SJSA1 (cell line): ENCODE measurements around the gene IFT43. TPM values are rescaled to one million over a fixed set of nuclear protein-coding genes. Genes with fewer than 3 reads are reported as not detected.

Experiments
- DNase-seq, 2 experiments: peaks; one replicate each; pipeline ENCODE4 v3.0.0-alpha.2; 2015 to 2020; ENCODE audit warnings: low spot score in 2 of 2, low read depth in 1 of 2
- H3K27ac ChIP-seq: fragments of 250-450 bp; sonication (Bioruptor Pico); 2 replicates; pipeline ENCODE4 v1.5.1; 2020; ENCODE audit warnings: mild to moderate bottlenecking, moderate library complexity
- H3K27me3 ChIP-seq: fragments of 250-450 bp; sonication (Bioruptor Pico); replicated peaks from 2 replicates; pipeline ENCODE4 v1.5.1; 2020; ENCODE audit warnings: mild to moderate bottlenecking, moderate library complexity
- H3K36me3 ChIP-seq: fragments of 250-450 bp; sonication (Bioruptor Pico); 2 replicates; pipeline ENCODE4 v1.5.1; 2020; ENCODE audit warnings: mild to moderate bottlenecking
- H3K4me1 ChIP-seq: fragments of 250-450 bp; sonication (Bioruptor Pico); replicated peaks from 2 replicates; pipeline ENCODE4 v1.6.1; 2021; ENCODE audit warnings: mild to moderate bottlenecking
- H3K4me3 ChIP-seq: fragments of 250-450 bp; sonication (Bioruptor Pico); 2 replicates; pipeline ENCODE4 v1.5.1; 2020; ENCODE audit warnings: mild to moderate bottlenecking
- H3K9me3 ChIP-seq: fragments of 250-450 bp; sonication (Bioruptor Pico); replicated peaks from 2 replicates; pipeline ENCODE4 v1.5.1; 2020; ENCODE audit warnings: mild to moderate bottlenecking
- total RNA-seq: library from RNA; depleted of rRNA; stranded (reverse); fragments of >200 nt; shearing (Covaris generic); gene quantifications from 2 replicates; pipeline ENCODE4 v1.2.3, GENCODE V29; 2014; rRNA removed

Gene IFT43
- total RNA-seq, 1 experiment from 2014 or later: 20.5 TPM

DNA sequence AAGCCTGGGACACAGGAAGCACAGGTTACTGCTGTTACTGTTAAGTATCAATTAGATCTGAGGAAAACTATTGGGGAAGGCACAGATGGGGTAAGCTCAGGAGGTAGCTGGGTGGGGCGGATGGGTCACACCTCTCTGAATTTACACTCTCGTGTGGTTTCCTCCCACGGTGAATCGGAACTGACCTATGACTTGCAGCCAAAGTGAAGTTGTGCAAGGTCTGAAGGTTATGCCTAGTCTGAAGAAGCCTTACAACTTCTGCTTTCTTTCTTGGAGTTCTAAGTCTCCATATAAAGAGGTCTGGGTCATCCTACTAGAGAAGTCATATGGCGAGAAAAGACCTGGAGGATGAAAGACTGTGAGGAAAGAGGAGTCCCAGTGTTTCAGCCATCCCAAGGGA is 140.5 kb downstream of the IFT43 start:
- H3K9me3 ChIP-seq: no peaks in the 10 kb centered on the region
- H3K27ac ChIP-seq: no peak overlapping the region
- no peak for DNase-seq
- H3K4me1 ChIP-seq: no peaks in the 10 kb centered on the region
- H3K27me3 ChIP-seq: no peaks in the 10 kb centered on the region
- H3K36me3 ChIP-seq: no peaks in the 10 kb centered on the region
- H3K4me3 ChIP-seq: no peak overlapping the region

DNA sequence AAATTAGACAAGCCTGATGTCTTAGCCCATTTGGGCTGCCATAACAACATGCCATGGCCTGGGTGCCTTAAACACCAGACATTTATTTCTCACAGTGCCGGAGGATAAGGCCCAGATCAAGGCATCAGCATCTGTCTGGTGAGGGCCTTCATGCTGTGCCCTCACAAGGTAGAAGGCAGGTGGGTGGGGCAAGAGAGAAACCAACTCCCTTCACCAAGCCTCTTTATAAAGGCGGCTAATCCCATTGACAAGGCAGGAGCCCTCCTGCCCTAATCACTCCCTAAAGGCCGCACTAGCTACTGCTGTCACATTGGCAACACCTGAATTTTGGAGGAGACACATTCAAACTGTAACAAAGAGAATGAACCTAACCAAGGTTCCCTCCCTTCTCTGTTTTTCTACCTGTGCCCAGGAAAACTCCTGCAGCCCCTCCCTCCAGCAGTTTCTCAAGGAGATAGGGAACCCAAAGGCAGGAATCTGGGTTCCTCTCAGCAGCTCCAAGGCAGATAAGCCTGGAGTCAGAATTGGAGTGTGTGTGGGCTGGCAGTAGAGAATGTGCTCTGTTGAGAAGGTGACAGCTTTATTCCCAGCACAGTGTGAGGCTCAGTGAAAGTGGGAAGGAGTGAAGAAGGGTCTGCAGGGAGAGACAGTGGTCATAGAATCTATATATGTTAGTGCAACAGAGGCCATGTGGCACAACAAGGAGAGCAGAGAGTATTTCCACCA is 144.5 kb downstream of the IFT43 start:
- Histone ChIP-seq H3K4me1 (no peaks in the 10 kb centered on the region), H3K4me3 (no peak overlapping the region), H3K36me3 (no peaks in the 10 kb centered on the region), H3K27me3 (no peaks in the 10 kb centered on the region; the same call in 1 of the 2 replicates), H3K27ac (no peak overlapping the region), H3K9me3 (no peaks in the 10 kb centered on the region)
- no peak for DNase-seq

DNA sequence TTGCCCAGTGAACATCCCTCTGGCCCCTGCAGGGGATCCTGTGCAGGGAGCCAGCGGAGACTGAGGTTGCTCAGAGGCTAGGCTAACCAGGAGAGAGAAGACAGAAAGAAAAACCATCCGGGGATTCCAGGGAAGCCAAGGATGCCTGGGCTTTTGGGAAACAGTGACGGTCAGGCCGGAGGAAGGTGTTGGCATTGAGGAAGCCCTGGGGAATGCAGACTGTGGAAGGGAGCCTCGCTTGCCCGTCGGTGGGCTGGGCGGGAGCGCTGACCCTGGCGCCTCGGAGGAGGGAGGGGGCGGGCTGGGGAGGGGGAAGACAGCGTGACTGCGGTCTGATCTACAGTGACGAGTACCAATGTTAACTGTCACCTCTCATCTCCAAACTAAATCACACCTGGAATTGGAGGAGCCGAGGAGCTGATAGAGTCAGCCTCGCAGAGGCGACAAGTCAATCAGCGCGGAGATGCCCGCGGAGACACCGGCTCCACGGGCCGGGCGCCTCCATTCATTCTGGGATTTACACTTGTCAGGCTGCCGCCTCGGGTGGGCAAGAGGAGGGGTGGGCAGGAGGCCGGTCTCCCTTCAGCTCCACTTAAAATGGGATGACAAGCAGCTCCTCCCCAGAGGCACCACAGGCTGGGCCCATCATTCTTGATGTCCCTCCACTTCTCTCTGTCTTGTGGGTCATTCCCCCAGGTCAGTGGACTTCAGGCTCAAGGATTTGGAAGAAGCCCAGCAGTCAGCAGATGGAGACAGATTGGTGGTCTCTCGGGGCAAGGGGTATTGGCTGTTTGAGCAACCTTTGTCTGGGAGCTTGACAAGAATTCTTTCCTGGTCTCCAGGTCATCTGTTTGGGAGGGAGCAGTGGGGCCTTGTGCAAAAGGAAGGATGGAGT is 145.8 kb downstream of the IFT43 start:
- no peaks in the 10 kb centered on the region for H3K4me1 ChIP-seq
- H3K9me3 ChIP-seq: no peaks in the 10 kb centered on the region
- DNase-seq: no peak
- H3K27me3 ChIP-seq: no peaks in the 10 kb centered on the region; the same call in 1 of the 2 replicates
- no peaks in the 10 kb centered on the region for H3K36me3 ChIP-seq
- H3K27ac ChIP-seq: no peak overlapping the region
- no peak overlapping the region for H3K4me3 ChIP-seq

DNA sequence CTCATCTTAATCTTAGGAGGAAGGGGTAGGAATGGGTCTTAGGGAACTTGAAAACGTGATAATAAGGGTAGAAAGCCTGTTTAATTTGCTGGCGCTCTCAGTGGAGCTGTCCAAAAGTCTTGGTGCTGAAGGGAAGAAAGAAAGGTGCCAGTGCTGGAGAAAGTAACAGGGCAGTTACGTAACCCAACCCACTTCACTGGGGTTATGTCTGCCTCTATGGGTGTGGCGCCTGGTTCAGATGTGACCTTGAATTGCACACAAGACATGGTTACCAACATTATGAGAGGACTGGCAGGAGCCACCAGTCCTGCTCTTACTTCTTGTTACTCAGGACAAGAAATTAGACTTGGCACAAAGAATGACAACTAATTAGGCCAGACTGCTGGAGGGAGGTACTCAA is 147.5 kb downstream of the IFT43 start:
- Histone ChIP-seq H3K4me3 (no peak overlapping the region), H3K27ac (no peak overlapping the region), H3K9me3 (no peaks in the 10 kb centered on the region), H3K36me3 (no peaks in the 10 kb centered on the region), H3K27me3 (peaks cover 8% of the 10 kb centered on the region), H3K4me1 (no peaks in the 10 kb centered on the region)
- no peak for DNase-seq

Other genes with a start within 250 kb of the IFT43 start
- gene TGFB3, start 3.8 kb upstream of the IFT43 start, total RNA-seq: 0.32 TPM in 1 of 2 replicates, not detected in the other
- gene GPATCH2L, start 166.2 kb downstream of the IFT43 start, total RNA-seq: 41.7 and 46.3 TPM in 2 replicates